Measurements from ENCODE around the gene ZNF780B. TPM values are rescaled to one million over a fixed set of nuclear protein-coding genes. Genes with fewer than 3 reads are reported as not detected.

The ZNF780B gene
- total RNA-seq, 1 experiment from 2014 or later = 31.9 TPM

GRCh38 chr19:40005691-40006272 lies 50.2 kb downstream of the ZNF780B start:
- no peak overlapping the region for H3K18ac ChIP-seq (ENCODE audit: insufficient read length, low read depth, low read length)
- no peak overlapping the region for H2BK20ac ChIP-seq (ENCODE audit: low read depth, low read length, poor library complexity, severe bottlenecking)
- H3T11ph ChIP-seq (ENCODE audit: low read length) = no peak overlapping the region
- Mint-ChIP-seq H3K36me3 (ENCODE audit: insufficient read depth in 1 of 3, low read depth in 3 of 3) (peaks cover 18 to 25% (median 24%) of the 10 kb centered on the region in 3 experiments), H3K4me1 (no peaks in the 10 kb centered on the region), H3K9me3 (peaks cover 12 to 17% of the 10 kb centered on the region in 2 experiments), H3K27ac (no peak overlapping the region), H3K4me3 (no peak overlapping the region), H3K27me3 (ENCODE audit: low read depth) (no peaks in the 10 kb centered on the region)
- H3K4me2 ChIP-seq (ENCODE audit: insufficient read depth, insufficient read length, low read length) = no peak overlapping the region
- H3K79me2 ChIP-seq (ENCODE audit: insufficient read depth, low read length) = no peaks in the 10 kb centered on the region
- H2BK15ac ChIP-seq (ENCODE audit: low read depth, low read length) = no peak overlapping the region
- TF ChIP-seq CTCF (conservative IDR thresholded peaks at IDR 0.05) = no peak
- H2BK12ac ChIP-seq (ENCODE audit: insufficient read length, low read depth, low read length) = no peak overlapping the region
- no peak overlapping the region for H4K5ac ChIP-seq (ENCODE audit: insufficient read length, low read depth, low read length)
- H3K79me1 ChIP-seq (ENCODE audit: insufficient read depth, low read depth, low read length, poor library complexity, severe bottlenecking) = no peaks in the 10 kb centered on the region
- no peaks in the 10 kb centered on the region for H4K20me1 ChIP-seq (ENCODE audit: control insufficient read depth, insufficient read depth, insufficient read length)
- no peak overlapping the region for H3K9ac ChIP-seq (ENCODE audit: extremely low read depth, insufficient read length, low read length)
- no peaks in the 10 kb centered on the region for H3K27me3 ChIP-seq (ENCODE audit: insufficient read depth, low read length)
- H3K14ac ChIP-seq (ENCODE audit: insufficient read depth, low read length) = no peak overlapping the region
- no peaks in the 10 kb centered on the region for H3K23me2 ChIP-seq (ENCODE audit: insufficient read length, low read depth, low read length, poor library complexity, severe bottlenecking)
- no peak overlapping the region for H2AFZ ChIP-seq (ENCODE audit: low read length)
- H3K9me3 ChIP-seq (ENCODE audit: control insufficient read depth, low read depth, low read length) = no peaks in the 10 kb centered on the region
- H3K4me1 ChIP-seq (ENCODE audit: insufficient read depth, low read length) = no peaks in the 10 kb centered on the region
- H3K23ac ChIP-seq (ENCODE audit: insufficient read length, low read depth, low read length) = no peak overlapping the region
- no peak overlapping the region for H3K27ac ChIP-seq (ENCODE audit: insufficient read length, low read depth, low read length)
- H4K8ac ChIP-seq (replicated peaks; ENCODE audit: insufficient read length, low read depth, low read length) = no peak overlapping the region
- no peak overlapping the region for H2BK5ac ChIP-seq (ENCODE audit: insufficient read length, low read length)
- no peak overlapping the region for H3K4ac ChIP-seq (ENCODE audit: low read depth, low read length)
- H2AK5ac ChIP-seq (ENCODE audit: insufficient read length, low read length) = no peak overlapping the region
- no peak overlapping the region for H2BK120ac ChIP-seq (ENCODE audit: low read depth, low read length, poor library complexity, severe bottlenecking)
- H3K56ac ChIP-seq (ENCODE audit: insufficient read length, low read depth, low read length) = no peak overlapping the region
- no peak for DNase-seq
- WGBS (ENCODE audit: extremely low coverage, insufficient read length, low lambda C conversion rate) = no CpG with 5 or more reads among the region's 4 CpGs
- H4K91ac ChIP-seq (ENCODE audit: insufficient read length, low read depth, low read length) = no peak overlapping the region
